K562 (cell line): ENCODE results near the gene CCNL2. TPM values are rescaled to one million over a fixed set of nuclear protein-coding genes. Genes with fewer than 3 reads are reported as not detected.
A peak's percentile ranks its signal among the peaks of the same experiment; 100 is the strongest.

Source experiments
- ATAC-seq: fragments of 200-7000 bp; cut with Tn5 transposase; 3 replicates; pipeline ENCODE4 v1.9.1; 2020; ENCODE audit warnings: moderate library complexity
- BruUV-seq: library from RNA; stranded (reverse); fragments of 400-500 nt; replicated peaks from 2 replicates; lab custom pipeline; 2021; lab: Mats Ljungman, UMichigan
- CTCF ChIA-PET: fragments of 300-600 bp; formaldehyde crosslinking; extraction: SDS; loops from one replicate; lab custom pipeline; 2021; ENCODE audit warnings: low intra/inter-chr PET ratio; lab: Yijun Ruan, JAX
- POLR2A ChIA-PET: fragments of 300-600, 350-650 bp; sonication (Branson Sonifier 250); formaldehyde crosslinking; extraction: SDS; loops from one replicate; lab custom pipeline; 2021; ENCODE audit warnings: antibody characterized with exemption, inconsistent platforms; lab: Yijun Ruan, JAX
- DNase-seq, 4 experiments: peaks; one replicate each; pipeline versions ENCODE4 v3.0.0 to v3.0.0-alpha.2; 2011 to 2018; ENCODE audit warnings: low spot score in 3 of 4, mixed read lengths in 3 of 4; ENCODE audit errors: extremely low read depth in 1 of 4
- FAIRE-seq: peaks from 2 replicates; lab custom pipeline; 2011; peaks lifted over from hg19 to GRCh38; lab: Jason Lieb, UNC
- H2AFZ ChIP-seq: 2 replicates; pipeline ENCODE4 v1.6.0; 2011; ENCODE audit warnings: low read depth, low read length, control low read depth, inconsistent platforms
- H3K27ac ChIP-seq: fragments of 200-600 bp; 3 replicates; pipeline ENCODE4 v1.8.0; 2011; ENCODE audit warnings: low read depth, mild to moderate bottlenecking, control low read depth, inconsistent platforms, low read length, moderate library complexity, mixed read lengths; ENCODE audit errors: extremely low read depth
- H3K27me3 ChIP-seq, 2 experiments: fragments of 300-600 bp in 1 of 2; 2 replicates in 1 of 2; 3 replicates in 1 of 2; pipeline versions ENCODE4 v1.6.0 to v1.8.0; 2011; ENCODE audit warnings: inconsistent platforms in 2 of 2, low read length in 2 of 2, mild to moderate bottlenecking in 1 of 2, mixed read lengths in 1 of 2, moderate library complexity in 1 of 2; ENCODE audit not compliant: control insufficient read depth in 2 of 2, insufficient read depth in 2 of 2
- H3K36me3 ChIP-seq: fragments of 300-600 bp; 3 replicates; pipeline ENCODE4 v1.8.0; 2011; ENCODE audit warnings: mild to moderate bottlenecking, low read length, inconsistent platforms; ENCODE audit not compliant: control insufficient read depth, insufficient read depth
- H3K4me1 ChIP-seq, 2 experiments: fragments of 200-600 bp in 1 of 2; replicated peaks in 1 of 2; 2 replicates in 1 of 2; 3 replicates in 1 of 2; pipeline versions ENCODE4 v1.5.1 to v1.8.0; 2011; ENCODE audit warnings: inconsistent platforms in 2 of 2, low read length in 2 of 2, mild to moderate bottlenecking in 1 of 2, mixed read lengths in 1 of 2, moderate library complexity in 1 of 2; ENCODE audit not compliant: control insufficient read depth in 2 of 2, insufficient read depth in 2 of 2
- H3K4me2 ChIP-seq: 2 replicates; pipeline ENCODE4 v1.6.1; 2011; ENCODE audit warnings: low read length, control low read depth, inconsistent platforms, mixed read lengths; ENCODE audit not compliant: insufficient read depth
- H3K4me3 ChIP-seq: fragments of 200-600 bp; sonication (generic), shearing (Covaris generic); 2 replicates; pipeline ENCODE4 v1.5.1; 2016; ENCODE audit warnings: control low read depth, inconsistent platforms
- H3K79me2 ChIP-seq: fragments of 200-600 bp; 3 replicates; pipeline ENCODE4 v1.8.0; 2011; ENCODE audit warnings: low read length, inconsistent platforms; ENCODE audit not compliant: control insufficient read depth, insufficient read depth
- H3K9ac ChIP-seq, 2 experiments: 2 replicates each; pipeline versions ENCODE4 v1.6.0 to v1.6.1; 2011; ENCODE audit warnings: low read depth in 2 of 2, low read length in 2 of 2, control low read depth in 1 of 2, inconsistent platforms in 1 of 2, mild to moderate bottlenecking in 1 of 2, mixed read lengths in 1 of 2; ENCODE audit not compliant: insufficient read depth in 1 of 2
- H3K9me1 ChIP-seq: one replicate; pipeline ENCODE4 v1.6.0; 2011; ENCODE audit warnings: inconsistent platforms, mild to moderate bottlenecking, low read length, moderate library complexity; ENCODE audit not compliant: control insufficient read depth, insufficient read depth
- H3K9me3 ChIP-seq: replicated peaks from 2 replicates; pipeline ENCODE4 v1.5.1; 2011; ENCODE audit warnings: low read depth, low read length, inconsistent platforms; ENCODE audit not compliant: control insufficient read depth, insufficient read depth
- H4K20me1 ChIP-seq: replicated peaks from 2 replicates; pipeline ENCODE4 v1.6.1; 2011; ENCODE audit warnings: low read length, inconsistent platforms, mixed read lengths; ENCODE audit not compliant: control insufficient read depth, insufficient read depth
- FOSL1 ChIP-seq: fragments of 200-800 bp; sonication (Bioruptor generic); conservative IDR thresholded peaks from 2 replicates; pipeline ENCODE4 v1.6.1; 2016; ENCODE audit warnings: missing genetic modification characterization, missing compliant biosample characterization
- MAFG ChIP-seq: fragments of 450-650 bp; conservative IDR thresholded peaks from 2 replicates; pipeline ENCODE4 v1.6.1; 2016; ENCODE audit warnings: missing genetic modification characterization, missing compliant biosample characterization
- NFIC ChIP-seq: fragments of 450-650 bp; IDR thresholded peaks from 2 replicates; pipeline ENCODE4 v1.6.1; 2017; ENCODE audit warnings: mild to moderate bottlenecking, inconsistent platforms
- RBM17 ChIP-seq: fragments of 200-400 bp; formaldehyde crosslinking; IDR thresholded peaks from 2 replicates; pipeline ENCODE4 v1.6.1; 2017; ENCODE audit warnings: low read depth, mild to moderate bottlenecking, low read length, borderline replicate concordance
- TEAD2 ChIP-seq: fragments of 450-650 bp; IDR thresholded peaks from 2 replicates; pipeline ENCODE4 v1.6.1; 2016; ENCODE audit warnings: missing genetic modification characterization, control low read depth, missing compliant biosample characterization
- ZNF316 ChIP-seq: fragments of 450-650 bp; IDR thresholded peaks from 2 replicates; pipeline ENCODE4 v1.6.1; 2016
- WGBS: fragments of 100-300 bp; shearing (Covaris generic); methylation state at CpG from one replicate; pipeline ENCODE4 v1.1.6; 2016; ENCODE audit warnings: low coverage, mixed read lengths; ENCODE audit not compliant: insufficient coverage; ENCODE audit errors: missing lambda C conversion rate; 5-methylcytosine and 5-hydroxymethylcytosine counted together
- in situ Hi-C: fragments of 300-500 bp; cut with MboI; formaldehyde crosslinking; loops from 4 replicates; pipeline ENCODE4 v1.15.0; 2018; ENCODE audit warnings: inconsistent platforms, mixed read lengths
- intact Hi-C: fragments of 100-400 bp; cut with micrococcal nuclease; formaldehyde crosslinking; loops from 2 replicates; pipeline ENCODE4 v1.14.2; 2022
- polyA plus RNA-seq, 8 experiments: library from polyadenylated mRNA; depleted of rRNA in 4 of 8; stranded (reverse) in 5 of 8; unstranded in 3 of 8; fragments of >200 nt; fragmentation: Nextera tagmentation in 2 of 8; fragmentation: Illumina TruSeq in 1 of 8; extraction: Ambion mirVana in 2 of 8; extraction: Trizol in 1 of 8; gene quantifications; 2 replicates each; pipeline versions ENCODE4 v1.2.1 to v1.2.3, GENCODE V29; 2011 to 2014; ENCODE audit warnings: inconsistent platforms in 1 of 8, missing spikeins in 1 of 8
- total RNA-seq, 7 experiments: library from RNA; depleted of rRNA in 6 of 7; stranded (reverse); fragments of >200 nt in 6 of 7; fragmentation: Illumina TruSeq in 2 of 7; extraction: Trizol in 2 of 7; gene quantifications; 2 replicates each; pipeline versions ENCODE4 v1.2.1 to v1.2.3, GENCODE V29; 2011 to 2021; ENCODE audit warnings: low replicate concordance in 1 of 7
- TF ChIP-seq, protein P1 (sequence below): fragments of 250-450 bp; sonication (Bioruptor Pico); IDR thresholded peaks from 2 replicates; pipeline ENCODE4 v1.8.0; 2022; ENCODE audit warnings: inconsistent platforms

Gene CCNL2
- total and polyA plus RNA-seq, 9 of the 15 experiments (the other 6 are each of a cell fraction or from before 2014, with no cell fraction given): 2.8 to 287 (median 94.5) TPM

DNA sequence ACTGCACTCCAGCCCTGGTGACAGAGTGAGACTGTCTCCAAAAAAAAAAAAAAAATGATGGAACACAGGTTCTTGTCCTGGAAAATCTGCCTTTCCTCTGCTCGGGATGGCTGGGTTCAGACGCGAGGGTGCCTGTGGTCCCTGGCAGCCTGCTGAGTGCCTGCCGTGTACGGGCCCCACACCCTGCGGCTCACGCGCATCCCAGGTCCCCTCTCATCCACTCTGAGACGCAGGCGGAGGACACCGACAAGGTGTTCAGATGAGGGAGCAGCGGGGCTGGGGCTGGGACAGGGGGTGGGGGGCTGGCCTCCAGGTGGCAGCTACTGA, 26.3 kb upstream of the CCNL2 start (continued):
- TF ChIP-seq, protein P1, sequence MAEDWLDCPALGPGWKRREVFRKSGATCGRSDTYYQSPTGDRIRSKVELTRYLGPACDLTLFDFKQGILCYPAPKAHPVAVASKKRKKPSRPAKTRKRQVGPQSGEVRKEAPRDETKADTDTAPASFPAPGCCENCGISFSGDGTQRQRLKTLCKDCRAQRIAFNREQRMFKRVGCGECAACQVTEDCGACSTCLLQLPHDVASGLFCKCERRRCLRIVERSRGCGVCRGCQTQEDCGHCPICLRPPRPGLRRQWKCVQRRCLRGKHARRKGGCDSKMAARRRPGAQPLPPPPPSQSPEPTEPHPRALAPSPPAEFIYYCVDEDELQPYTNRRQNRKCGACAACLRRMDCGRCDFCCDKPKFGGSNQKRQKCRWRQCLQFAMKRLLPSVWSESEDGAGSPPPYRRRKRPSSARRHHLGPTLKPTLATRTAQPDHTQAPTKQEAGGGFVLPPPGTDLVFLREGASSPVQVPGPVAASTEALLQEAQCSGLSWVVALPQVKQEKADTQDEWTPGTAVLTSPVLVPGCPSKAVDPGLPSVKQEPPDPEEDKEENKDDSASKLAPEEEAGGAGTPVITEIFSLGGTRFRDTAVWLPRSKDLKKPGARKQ (CRISPR knock-in tag): no peak

DNA sequence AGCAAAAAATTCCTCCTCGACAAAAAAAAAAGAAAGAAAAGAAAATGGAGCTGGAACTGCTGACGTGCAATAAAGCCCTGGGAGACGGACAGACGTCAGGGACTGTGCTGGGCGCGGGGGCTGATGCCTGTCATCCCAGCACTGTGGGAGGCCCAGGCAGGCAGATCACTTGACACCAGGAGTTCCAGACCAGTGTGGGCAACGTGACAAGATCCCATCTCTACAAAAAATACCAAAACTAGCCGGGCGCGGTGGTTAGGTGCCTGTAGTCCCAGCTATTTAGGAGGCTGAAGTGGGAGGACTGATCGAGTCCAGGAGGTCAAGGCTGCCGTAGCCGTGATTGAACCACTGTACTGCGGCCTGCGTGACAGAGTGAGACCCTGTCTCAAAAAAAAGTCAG, 25.6 kb upstream of the CCNL2 start:
- Histone ChIP-seq H4K20me1 (no peaks in the 10 kb centered on the region), H3K36me3 (no peaks in the 10 kb centered on the region), H3K4me1 (peaks cover 3 to 44% of the 10 kb centered on the region in 2 experiments; a peak in 4 of 5 replicates), H3K27me3 (no peaks in the 10 kb centered on the region), H3K9me1 (no peaks in the 10 kb centered on the region), H3K4me3 (no peak overlapping the region), H3K9me3 (no peaks in the 10 kb centered on the region), H3K4me2 (no peak overlapping the region), H3K9ac (no peak overlapping the region), H3K79me2 (no peaks in the 10 kb centered on the region), H3K27ac (no peak overlapping the region), H2AFZ (no peak overlapping the region)
- 81% methylated on average over 14 of the region's 15 CpGs for WGBS
- FAIRE-seq (no peak), DNase-seq (no peak), ATAC-seq (no peak)
- POLR2A ChIA-PET: interaction anchor here (0.6 to 1.8 kb wide), 4 partner anchors 10 to 25 kb away, joined by 3 to 4 read pairs (median 4); partner anchors contain the start of gene CCNL2
- BruUV-seq: no TSS peak
- TF ChIP-seq ZNF316 (peak; percentile 84), NFIC (no peak), FOSL1 (tag) (no peak), TEAD2 (tag) (no peak), MAFG (tag) (0 out of 2 replicates have a peak, but pooled peaks have one; percentile 29), RBM17 (no peak)
- in situ Hi-C loops: no loop called here
- CTCF ChIA-PET: no interaction called here
- intact Hi-C loops: no loop called here
